HG03060 (cell line): Measurements from ENCODE around the gene DOCK8.
A peak's percentile ranks its signal among the peaks of the same experiment; 100 is the strongest.

Experiments used
- ATAC-seq: cut with Tn5 transposase; IDR thresholded peaks from one replicate; pipeline ENCODE4 v1.9.1; 2021; ENCODE audit warnings: low read depth, moderate number of reproducible peaks; ENCODE audit not compliant: unreplicated experiment

DOCK8 gene

GRCh38 chr9:450057-450456 is 235.4 kb downstream of the DOCK8 start:
- no peak for ATAC-seq

- no peak for ATAC-seq
Measured at GRCh38 chr9:450561-450960, 235.9 kb downstream of the DOCK8 start.

- no peak for ATAC-seq
Measured at GRCh38 chr9:453832-454231, 239.2 kb downstream of the DOCK8 start.

- no peak for ATAC-seq
Measured at GRCh38 chr9:456365-456764, 241.7 kb downstream of the DOCK8 start.

GRCh38 chr9:458590-458989 is 243.9 kb downstream of the DOCK8 start:
- no peak for ATAC-seq

GRCh38 chr9:459491-460444 is 245.1 kb downstream of the DOCK8 start:
- ATAC-seq = no peak

- ATAC-seq = no peak
Measured at GRCh38 chr9:462121-462520, 247.5 kb downstream of the DOCK8 start.

GRCh38 chr9:462606-463005 is 247.9 kb downstream of the DOCK8 start:
- no peak for ATAC-seq

- ATAC-seq = no peak
Measured at GRCh38 chr9:463455-464171, 248.9 kb downstream of the DOCK8 start.

GRCh38 chr9:466747-467146 is 252.1 kb downstream of the DOCK8 start:
- ATAC-seq = no peak

GRCh38 chr9:468766-469426 is 254.2 kb downstream of the DOCK8 start:
- no peak for ATAC-seq

- ATAC-seq = peak; percentile 83
Measured at GRCh38 chr9:469672-470551, 255.2 kb downstream of the DOCK8 start.

- no peak for ATAC-seq
Measured at GRCh38 chr9:470552-471194, 256.0 kb downstream of the DOCK8 start.

- ATAC-seq = no peak
Measured at GRCh38 chr9:471320-471719, 256.7 kb downstream of the DOCK8 start.

- no peak for ATAC-seq
Measured at GRCh38 chr9:472479-473075, 257.9 kb downstream of the DOCK8 start.

GRCh38 chr9:477193-477592 is 262.5 kb downstream of the DOCK8 start:
- no peak for ATAC-seq

- no peak for ATAC-seq
Measured at GRCh38 chr9:479304-479970, 264.8 kb downstream of the DOCK8 start.

- ATAC-seq = no peak
Measured at GRCh38 chr9:479971-480350, 265.3 kb downstream of the DOCK8 start.

GRCh38 chr9:482739-483138 is 268.1 kb downstream of the DOCK8 start:
- ATAC-seq = no peak
